PC-3 (cell line): Measurements from ENCODE around the gene FXYD1. TPM values are rescaled to one million over a fixed set of nuclear protein-coding genes. Genes with fewer than 3 reads are reported as not detected.

Experiments
- ATAC-seq: fragments of 200-7000 bp; cut with Tn5 transposase; 2 replicates; pipeline ENCODE4 v1.9.1; 2020; ENCODE audit warnings: mild to moderate bottlenecking, moderate library complexity
- BruUV-seq: library from RNA; stranded (reverse); fragments of 400-500 nt; replicated peaks from 2 replicates; lab custom pipeline; 2021; lab: Mats Ljungman, UMichigan
- CTCF ChIA-PET: fragments of 300-600 bp; sonication (Branson Sonifier 250); formaldehyde crosslinking; loops from one replicate; lab custom pipeline; 2022; ENCODE audit warnings: antibody characterized with exemption; lab: Charles Lee
- POLR2A ChIA-PET: fragments of 300-600 bp; sonication (Branson Sonifier 250); formaldehyde crosslinking; loops from one replicate; lab custom pipeline; 2022; ENCODE audit warnings: antibody characterized with exemption; ENCODE audit not compliant: unreplicated experiment; lab: Charles Lee
- DNase-seq: peaks from one replicate; pipeline ENCODE4 v3.0.0-alpha.2; 2015
- H2AFZ ChIP-seq: fragments of 300-600 bp; sonication (generic); 2 replicates; pipeline ENCODE4 v1.6.0; 2016; ENCODE audit warnings: antibody characterized with exemption, low read length
- H3F3A ChIP-seq: fragments of 300-600 bp; sonication (generic); one replicate; pipeline ENCODE4 v1.6.0; 2017; ENCODE audit warnings: antibody characterized with exemption, low read length, control low read depth, mild to moderate bottlenecking; ENCODE audit not compliant: unreplicated experiment
- H3K27ac ChIP-seq: fragments of 300-600 bp; sonication (generic); 2 replicates; pipeline ENCODE4 v1.5.1; 2016; ENCODE audit warnings: mild to moderate bottlenecking, low read length
- H3K27me3 ChIP-seq: fragments of 300-600 bp; sonication (generic); 2 replicates; pipeline ENCODE4 v1.6.1; 2016; ENCODE audit warnings: low read length, mixed read lengths
- H3K36me3 ChIP-seq: fragments of 300-600 bp; sonication (generic); 2 replicates; pipeline ENCODE4 v1.6.1; 2016; ENCODE audit warnings: low read depth, mixed run types, low read length, mixed read lengths
- H3K4me1 ChIP-seq: fragments of 300-600 bp; sonication (generic); 2 replicates; pipeline ENCODE4 v1.5.1; 2016; ENCODE audit warnings: low read length; ENCODE audit not compliant: insufficient read depth
- H3K4me2 ChIP-seq: fragments of 300-600 bp; sonication (generic); 2 replicates; pipeline ENCODE4 v1.6.0; 2016; ENCODE audit warnings: low read length
- H3K4me3 ChIP-seq: fragments of 300-600 bp; sonication (generic); 2 replicates; pipeline ENCODE4 v1.5.1; 2016; ENCODE audit warnings: mild to moderate bottlenecking, low read length, mixed read lengths
- H3K79me2 ChIP-seq: fragments of 300-600 bp; sonication (generic); 2 replicates; pipeline ENCODE4 v1.6.1; 2017; ENCODE audit warnings: low read length, mixed read lengths
- H3K9ac ChIP-seq: fragments of 300-600 bp; sonication (generic); 2 replicates; pipeline ENCODE4 v1.6.0; 2016; ENCODE audit warnings: mild to moderate bottlenecking, low read length
- H3K9me2 ChIP-seq: fragments of 300-600 bp; sonication (generic); replicated peaks from 2 replicates; pipeline ENCODE4 v1.6.1; 2016; ENCODE audit warnings: mixed run types, low read length, mixed read lengths
- H3K9me3 ChIP-seq: fragments of 300-600 bp; sonication (generic); 2 replicates; pipeline ENCODE4 v1.6.1; 2016; ENCODE audit warnings: low read length, mixed read lengths
- H4K20me1 ChIP-seq: fragments of 300-600 bp; sonication (generic); 2 replicates; pipeline ENCODE4 v1.6.1; 2016; ENCODE audit warnings: low read length, mixed read lengths
- EZH2 ChIP-seq: fragments of 300-600 bp; sonication (generic); IDR thresholded peaks from one replicate; pipeline ENCODE4 v1.6.1; 2017; ENCODE audit warnings: antibody characterized with exemption, mild to moderate bottlenecking, low read length; ENCODE audit not compliant: unreplicated experiment
- EZH2phosphoT487 ChIP-seq: fragments of 300-600 bp; sonication (generic); IDR thresholded peaks from 2 replicates; pipeline ENCODE4 v1.6.1; 2018; ENCODE audit warnings: mild to moderate bottlenecking, antibody characterized with exemption, low read length, borderline replicate concordance
- intact Hi-C: fragments of 100-400 bp; cut with micrococcal nuclease; formaldehyde crosslinking; loops from 2 replicates; pipeline ENCODE4 v1.9.0; 2023
- total RNA-seq: library from RNA; depleted of rRNA; stranded (reverse); fragments of >200 nt; gene quantifications from 2 replicates; pipeline ENCODE4 v1.2.3, GENCODE V29; 2014
- TF ChIP-seq, protein P1 (sequence below): fragments of 300-600 bp; sonication (generic); conservative IDR thresholded peaks from 2 replicates; pipeline ENCODE4 v1.5.1; 2017; ENCODE audit warnings: antibody characterized with exemption, low read depth, mild to moderate bottlenecking, low read length

Gene FXYD1
- total RNA-seq, 1 experiment from 2014 or later, result not detected

GRCh38 chr19:35094656-35095055, 44.0 kb upstream of the FXYD1 start:
- Histone ChIP-seq H3K27ac (no peak overlapping the region), H3K79me2 (no peaks in the 10 kb centered on the region), H3K4me3 (no peak overlapping the region), H3K4me1 (peaks cover 10% of the 10 kb centered on the region), H3K9me2 (no peaks in the 10 kb centered on the region), H3K9me3 (no peaks in the 10 kb centered on the region), H3K4me2 (no peak overlapping the region), H3K27me3 (no peaks in the 10 kb centered on the region), H2AFZ (no peak overlapping the region), H3K36me3 (no peaks in the 10 kb centered on the region), H3F3A (no peaks in the 10 kb centered on the region), H4K20me1 (no peaks in the 10 kb centered on the region), H3K9ac (no peak overlapping the region)
- POLR2A ChIA-PET, result no interaction called here
- no TSS peak for BruUV-seq
- DNase-seq (no peak), ATAC-seq (no peak)
- CTCF ChIA-PET, result no interaction called here
- TF ChIP-seq EZH2 (no peak), EZH2phosphoT487 (no peak)
- TF ChIP-seq, protein P1, sequence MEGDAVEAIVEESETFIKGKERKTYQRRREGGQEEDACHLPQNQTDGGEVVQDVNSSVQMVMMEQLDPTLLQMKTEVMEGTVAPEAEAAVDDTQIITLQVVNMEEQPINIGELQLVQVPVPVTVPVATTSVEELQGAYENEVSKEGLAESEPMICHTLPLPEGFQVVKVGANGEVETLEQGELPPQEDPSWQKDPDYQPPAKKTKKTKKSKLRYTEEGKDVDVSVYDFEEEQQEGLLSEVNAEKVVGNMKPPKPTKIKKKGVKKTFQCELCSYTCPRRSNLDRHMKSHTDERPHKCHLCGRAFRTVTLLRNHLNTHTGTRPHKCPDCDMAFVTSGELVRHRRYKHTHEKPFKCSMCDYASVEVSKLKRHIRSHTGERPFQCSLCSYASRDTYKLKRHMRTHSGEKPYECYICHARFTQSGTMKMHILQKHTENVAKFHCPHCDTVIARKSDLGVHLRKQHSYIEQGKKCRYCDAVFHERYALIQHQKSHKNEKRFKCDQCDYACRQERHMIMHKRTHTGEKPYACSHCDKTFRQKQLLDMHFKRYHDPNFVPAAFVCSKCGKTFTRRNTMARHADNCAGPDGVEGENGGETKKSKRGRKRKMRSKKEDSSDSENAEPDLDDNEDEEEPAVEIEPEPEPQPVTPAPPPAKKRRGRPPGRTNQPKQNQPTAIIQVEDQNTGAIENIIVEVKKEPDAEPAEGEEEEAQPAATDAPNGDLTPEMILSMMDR, result no peak
- intact Hi-C loops, result loop anchor here (5.0 kb wide), 1 partner anchor 37 kb away; no protein-coding TSS in a partner anchor

- Histone ChIP-seq H3K4me3 (no peak overlapping the region), H3K27ac (no peak overlapping the region), H3K4me1 (peaks cover 4% of the 10 kb centered on the region), H2AFZ (no peak overlapping the region), H3K9me2 (no peaks in the 10 kb centered on the region), H4K20me1 (no peaks in the 10 kb centered on the region), H3F3A (no peaks in the 10 kb centered on the region), H3K4me2 (no peak overlapping the region), H3K79me2 (no peaks in the 10 kb centered on the region), H3K27me3 (no peaks in the 10 kb centered on the region), H3K9ac (no peak overlapping the region), H3K36me3 (no peaks in the 10 kb centered on the region), H3K9me3 (no peaks in the 10 kb centered on the region)
- ATAC-seq (no peak), DNase-seq (no peak)
- intact Hi-C loops, result no loop called here
- ChIA-PET CTCF (no interaction called here), POLR2A (no interaction called here)
- TF ChIP-seq EZH2phosphoT487, result no peak
- TF ChIP-seq, protein P1, result no peak
- TF ChIP-seq EZH2, result no peak
- BruUV-seq, result no TSS peak
These were observed 42.8 kb upstream of the FXYD1 start for GRCh38 chr19:35095667-35096368.

DNA sequence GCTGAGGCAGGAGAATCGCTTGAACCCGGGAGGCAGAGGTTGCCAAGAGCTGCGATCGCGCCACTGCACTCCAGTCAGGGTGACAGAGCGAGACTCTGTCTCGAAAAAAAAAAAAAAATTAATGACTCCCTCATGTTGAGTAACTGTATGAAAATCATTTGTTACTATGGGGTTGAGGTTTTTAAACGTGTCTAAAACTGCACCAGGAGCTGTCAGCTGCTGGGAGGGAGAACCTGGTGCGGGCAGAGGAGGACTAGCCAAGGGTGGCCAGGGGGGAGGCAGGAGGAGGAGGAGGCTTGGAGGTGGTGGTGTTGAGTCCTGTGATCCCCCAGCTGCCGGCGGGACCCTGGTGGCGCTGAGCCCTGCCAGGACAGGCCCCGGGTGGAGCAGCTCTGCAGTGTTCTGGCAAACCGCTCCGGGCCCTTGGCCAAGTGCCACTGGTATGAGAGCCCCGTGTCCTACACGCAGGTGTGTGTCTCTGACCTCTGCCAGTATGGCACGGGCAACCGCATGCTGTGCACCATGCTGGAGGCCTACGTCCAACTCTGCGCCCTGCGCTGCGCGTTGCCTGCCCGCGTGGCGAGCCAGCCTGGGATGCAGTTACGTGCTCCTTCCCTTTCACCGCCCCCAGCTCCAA, 40.1 kb upstream of the FXYD1 start:
- Histone ChIP-seq H3K27me3 (no peaks in the 10 kb centered on the region), H3K4me1 (no peaks in the 10 kb centered on the region), H3F3A (no peaks in the 10 kb centered on the region), H3K9ac (no peak overlapping the region), H3K79me2 (no peaks in the 10 kb centered on the region), H2AFZ (no peak overlapping the region), H3K27ac (no peak overlapping the region), H3K9me2 (no peaks in the 10 kb centered on the region), H3K9me3 (no peaks in the 10 kb centered on the region), H3K4me3 (no peak overlapping the region), H3K4me2 (no peak overlapping the region), H4K20me1 (no peaks in the 10 kb centered on the region), H3K36me3 (no peaks in the 10 kb centered on the region)
- TF ChIP-seq, protein P1, result no peak
- TF ChIP-seq EZH2phosphoT487, result no peak
- no peak for TF ChIP-seq EZH2
- ChIA-PET POLR2A (no interaction called here), CTCF (no interaction called here)
- ATAC-seq, result no peak
- intact Hi-C loops, result no loop called here
- no TSS peak for BruUV-seq
- DNase-seq, result no peak
